Retinal pigment epithelial cell (primary cell): Measurements from ENCODE around the gene MYNN.

Experiments used
- DNase-seq: peaks from one replicate; pipeline ENCODE4 v3.0.0-alpha.2; 2010; ENCODE audit warnings: low read depth
- H3K4me3 ChIP-seq: 2 replicates; pipeline ENCODE4 v1.5.1; 2011; ENCODE audit warnings: mild to moderate bottlenecking, low read length, control low read depth, moderate library complexity
- CTCF ChIP-seq: conservative IDR thresholded peaks from 2 replicates; pipeline ENCODE4 v1.5.1; 2011; ENCODE audit warnings: low read depth, low read length, control low read depth, inconsistent platforms

The MYNN gene

DNA sequence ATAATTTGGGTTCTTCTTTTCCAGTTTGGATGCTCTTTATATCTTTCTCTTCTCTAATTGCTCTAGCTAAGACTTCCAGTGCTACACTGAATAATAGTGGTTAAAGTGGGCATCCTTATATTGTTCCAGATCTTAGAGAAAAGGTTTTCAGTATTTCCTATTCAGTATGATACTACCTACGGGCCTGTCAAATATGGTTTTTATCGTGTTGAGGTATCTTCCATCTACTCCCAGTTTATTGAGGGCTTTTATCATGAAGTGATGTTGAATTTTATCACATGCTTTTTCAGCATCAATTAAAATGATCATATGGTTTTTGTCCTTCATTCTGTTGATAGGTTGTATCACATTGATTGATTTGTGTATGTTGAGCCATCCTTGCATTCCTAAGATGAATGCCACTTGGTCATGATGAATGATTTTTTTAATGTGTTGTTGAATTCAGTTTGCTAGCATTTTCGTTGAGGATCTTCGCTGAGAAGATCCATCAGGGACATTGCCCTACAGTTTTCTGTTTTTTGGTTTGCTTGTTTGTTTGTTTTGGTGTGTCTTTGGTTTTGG is 42.5 kb downstream of the MYNN start:
- TF ChIP-seq CTCF, result no peak
- no peak for DNase-seq
- H3K4me3 ChIP-seq, result no peak overlapping the region

DNA sequence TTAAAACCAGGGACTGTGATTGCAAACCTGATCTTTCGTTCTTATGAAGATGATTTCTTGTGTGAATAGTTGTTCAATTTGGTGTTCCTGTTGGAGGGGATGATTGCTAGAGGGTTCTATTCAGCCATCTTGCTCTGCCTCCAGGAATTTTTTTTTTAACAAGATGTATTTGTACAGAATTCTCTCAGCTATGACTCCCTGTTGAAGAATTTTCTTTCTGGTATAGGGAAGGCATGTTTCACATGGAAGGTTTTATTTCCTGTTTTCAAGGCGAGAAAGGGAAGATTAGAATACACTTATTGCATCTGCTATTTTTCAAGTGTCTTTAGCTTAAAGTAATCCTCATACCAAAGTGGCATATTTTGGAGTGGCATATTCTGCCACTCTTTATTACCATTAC is 45.1 kb downstream of the MYNN start:
- H3K4me3 ChIP-seq, result no peak overlapping the region
- no peak for TF ChIP-seq CTCF
- no peak for DNase-seq

- H3K4me3 ChIP-seq, result no peak overlapping the region
- TF ChIP-seq CTCF, result no peak
- no peak for DNase-seq
These were observed 48.9 kb downstream of the MYNN start for GRCh38 chr3:169822091-169822490.

- no peak for DNase-seq
- TF ChIP-seq CTCF, result no peak
- H3K4me3 ChIP-seq, result no peak overlapping the region
These were observed 49.3 kb downstream of the MYNN start for GRCh38 chr3:169822540-169822939.

DNA sequence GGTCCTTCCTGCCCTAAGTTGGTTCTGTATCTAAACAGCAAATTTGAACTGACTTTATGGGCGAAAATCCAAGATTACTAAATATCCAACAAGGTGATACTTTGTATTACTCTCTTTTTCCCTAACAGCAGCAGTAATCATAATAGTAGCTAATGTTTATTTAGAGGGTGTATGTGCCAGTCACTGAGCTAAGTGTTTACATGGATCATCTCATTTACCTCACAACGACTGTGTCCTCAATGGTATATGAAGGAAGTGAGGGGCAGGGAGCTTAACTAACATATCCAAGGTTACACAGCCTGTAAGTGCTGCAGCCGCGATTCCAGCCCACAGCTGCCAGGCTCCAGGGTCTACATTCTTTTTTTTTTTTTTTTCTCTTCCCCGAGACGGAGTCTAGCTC is 49.8 kb downstream of the MYNN start:
- TF ChIP-seq CTCF, result no peak
- H3K4me3 ChIP-seq, result no peak overlapping the region
- DNase-seq, result no peak

DNA sequence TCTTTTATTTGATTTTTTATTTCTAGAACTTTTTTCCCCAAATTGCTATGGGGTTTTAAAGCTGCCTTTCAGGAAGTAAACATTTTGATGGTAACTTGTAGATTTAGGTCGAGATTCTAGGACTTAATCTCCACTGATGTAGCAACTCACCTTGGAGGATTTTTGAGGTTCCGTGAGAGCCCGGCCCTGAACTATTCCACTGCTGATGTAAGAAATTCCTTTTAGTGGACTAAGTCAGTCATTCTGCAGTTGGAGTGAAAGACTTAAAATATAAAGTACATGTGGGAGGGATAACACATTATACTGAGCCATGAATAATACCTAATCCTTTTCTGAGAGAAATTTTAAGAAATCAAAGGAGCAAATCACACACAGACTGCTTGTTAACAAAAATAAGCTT is 52.1 kb downstream of the MYNN start:
- H3K4me3 ChIP-seq, result no peak overlapping the region
- peak; percentile 51 for DNase-seq
- TF ChIP-seq CTCF, result no peak

DNA sequence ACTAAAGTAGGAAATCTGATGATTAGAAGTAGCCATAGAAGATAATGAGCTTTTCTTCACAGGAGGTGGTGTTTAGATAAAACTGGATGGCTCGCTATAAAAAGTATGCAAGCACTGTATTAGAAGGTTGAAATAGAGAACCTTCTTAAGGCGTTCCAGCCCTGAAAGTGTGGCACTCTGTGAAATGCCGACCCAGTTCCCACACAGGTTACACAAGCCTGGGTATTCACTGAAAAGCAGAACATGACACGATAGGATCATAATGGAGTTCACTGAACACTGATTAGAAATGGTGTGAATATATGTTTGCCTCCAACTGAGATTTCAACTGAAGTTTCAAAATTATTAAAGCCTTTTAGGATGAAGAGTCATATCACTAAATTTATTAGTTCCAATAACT is 54.5 kb downstream of the MYNN start:
- no peak for DNase-seq
- H3K4me3 ChIP-seq, result no peak overlapping the region
- no peak for TF ChIP-seq CTCF
